Measurements from ENCODE around the gene ADGRF3.

DNA sequence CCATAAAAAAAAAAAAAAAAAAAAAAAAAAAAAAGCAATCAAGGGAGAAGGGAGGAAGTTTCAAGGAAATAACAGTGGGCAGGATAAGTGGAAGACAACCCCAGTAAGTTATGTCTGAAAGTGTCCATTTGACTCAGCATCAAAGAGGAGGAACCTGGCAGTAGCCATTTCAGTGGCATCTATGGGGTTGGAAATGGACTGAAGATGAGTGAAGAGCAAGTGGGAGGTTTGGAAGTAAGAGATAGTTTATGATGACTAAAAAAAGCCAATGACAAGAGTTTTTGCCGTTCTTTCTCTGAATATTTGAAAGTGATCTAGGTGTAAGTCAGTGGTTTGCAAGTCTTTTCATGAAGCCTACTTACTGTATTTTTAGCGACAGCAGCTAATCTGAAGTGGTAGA lies 9.9 kb downstream of the ADGRF3 start:
- TF ChIP-seq, protein P1, sequence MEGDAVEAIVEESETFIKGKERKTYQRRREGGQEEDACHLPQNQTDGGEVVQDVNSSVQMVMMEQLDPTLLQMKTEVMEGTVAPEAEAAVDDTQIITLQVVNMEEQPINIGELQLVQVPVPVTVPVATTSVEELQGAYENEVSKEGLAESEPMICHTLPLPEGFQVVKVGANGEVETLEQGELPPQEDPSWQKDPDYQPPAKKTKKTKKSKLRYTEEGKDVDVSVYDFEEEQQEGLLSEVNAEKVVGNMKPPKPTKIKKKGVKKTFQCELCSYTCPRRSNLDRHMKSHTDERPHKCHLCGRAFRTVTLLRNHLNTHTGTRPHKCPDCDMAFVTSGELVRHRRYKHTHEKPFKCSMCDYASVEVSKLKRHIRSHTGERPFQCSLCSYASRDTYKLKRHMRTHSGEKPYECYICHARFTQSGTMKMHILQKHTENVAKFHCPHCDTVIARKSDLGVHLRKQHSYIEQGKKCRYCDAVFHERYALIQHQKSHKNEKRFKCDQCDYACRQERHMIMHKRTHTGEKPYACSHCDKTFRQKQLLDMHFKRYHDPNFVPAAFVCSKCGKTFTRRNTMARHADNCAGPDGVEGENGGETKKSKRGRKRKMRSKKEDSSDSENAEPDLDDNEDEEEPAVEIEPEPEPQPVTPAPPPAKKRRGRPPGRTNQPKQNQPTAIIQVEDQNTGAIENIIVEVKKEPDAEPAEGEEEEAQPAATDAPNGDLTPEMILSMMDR (conservative IDR thresholded peaks at IDR 0.05 in 1 of 2, IDR thresholded peaks at IDR 0.05 in 1 of 2; ENCODE audit: extremely low read depth in 1 of 2, insufficient read depth in 1 of 2, low read depth in 1 of 2, low read length in 2 of 2): no peak
- no peak for TF ChIP-seq EZH2 (IDR thresholded peaks at IDR 0.05; ENCODE audit: borderline replicate concordance, low read length)
